OCI-LY1 (cell line): ENCODE measurements around the gene M1AP.

ENCODE experiments used
- CTCF ChIP-seq: fragments of 200-600 bp; sonication (generic), shearing (Covaris generic); IDR thresholded peaks from 2 replicates; pipeline ENCODE4 v1.5.1; 2017; ENCODE audit warnings: mild to moderate bottlenecking, antibody characterized with exemption, low read length, moderate library complexity, mixed read lengths
- EZH2 ChIP-seq: fragments of 200-600 bp; sonication (generic), shearing (Covaris generic); IDR thresholded peaks from 2 replicates; pipeline ENCODE4 v1.8.0; 2017; ENCODE audit warnings: borderline replicate concordance, mixed run types, mild to moderate bottlenecking, antibody characterized with exemption, low read length, moderate library complexity, mixed read lengths

- no peak for TF ChIP-seq CTCF
- no peak for TF ChIP-seq EZH2
These were observed 45.5 kb upstream of the M1AP start for GRCh38 chr2:74693668-74694067.
